Endometrial microvascular endothelial cells (primary cell): Measurements from ENCODE around the gene SNAPIN. TPM values are rescaled to one million over a fixed set of nuclear protein-coding genes. Genes with fewer than 3 reads are reported as not detected.
"Not testable (repeated sequence)": the region's sequence is repeated elsewhere in the genome, so short reads cannot be mapped to it uniquely, and the experiment has no call there.

Experiments used
- in situ Hi-C: cut with HindIII; loops from 2 replicates; pipeline ENCODE4 v1.10.0; 2017; ENCODE audit warnings: low sequenced_read_pairs, low pct_unique_long_range_greater_than_20kb; ENCODE audit errors: inconsistent ontology term
- total RNA-seq: library from RNA; depleted of rRNA; stranded (reverse); fragments of >200 nt; gene quantifications from one replicate; pipeline ENCODE4 v1.2.3, GENCODE V29; 2015; ENCODE audit errors: inconsistent ontology term

Gene SNAPIN
- total RNA-seq, 1 donor from 2014 or later: 68.6 TPM

DNA sequence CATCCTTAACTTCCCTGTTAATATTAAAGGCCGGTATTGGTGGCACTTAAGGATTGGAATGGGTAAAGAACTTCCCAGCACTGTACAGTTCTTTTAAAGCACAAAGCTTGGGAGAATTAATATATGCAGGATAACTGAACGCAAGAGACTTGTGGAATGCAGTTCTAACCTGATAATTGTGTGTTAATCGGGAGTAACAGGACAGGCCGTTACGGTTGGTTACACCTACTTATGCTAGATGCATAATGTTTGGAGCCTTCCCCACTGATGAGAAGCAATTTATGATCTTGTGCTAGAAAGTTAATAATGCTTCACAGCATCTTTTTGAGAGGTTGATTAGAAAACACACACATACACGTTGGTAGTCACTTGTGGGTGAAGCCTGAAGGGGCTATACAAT lies 17.6 kb upstream of the SNAPIN start:
- in situ Hi-C loops: no loop called here

DNA sequence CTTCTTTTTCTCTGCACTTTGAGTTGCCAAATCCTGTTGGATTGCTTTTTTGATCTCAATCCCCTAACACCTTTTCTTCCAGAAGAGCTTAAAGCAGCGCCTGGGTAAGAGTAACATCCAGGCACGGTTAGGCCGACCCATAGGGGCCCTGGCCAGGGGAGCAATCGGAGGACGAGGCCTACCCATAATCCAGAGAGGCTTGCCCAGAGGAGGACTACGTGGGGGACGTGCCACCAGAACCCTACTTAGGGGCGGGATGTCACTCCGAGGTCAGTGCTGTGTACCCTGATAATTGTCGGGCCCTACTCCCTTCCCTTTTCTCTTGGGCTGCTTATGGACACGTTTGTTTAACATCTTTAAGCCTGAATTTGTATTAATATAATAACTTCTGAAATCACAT lies 16.3 kb upstream of the SNAPIN start:
- in situ Hi-C loops: no loop called here

- in situ Hi-C loops: no loop called here
Measured at GRCh38 chr1:153643100-153643499, 15.4 kb upstream of the SNAPIN start.

GRCh38 chr1:153643816-153644215 lies 14.7 kb upstream of the SNAPIN start:
- in situ Hi-C loops: no loop called here

GRCh38 chr1:153646672-153647345 lies 11.7 kb upstream of the SNAPIN start:
- in situ Hi-C loops: no loop called here

GRCh38 chr1:153647346-153647714 lies 11.2 kb upstream of the SNAPIN start:
- in situ Hi-C loops: no loop called here

- in situ Hi-C loops: no loop called here
Measured at GRCh38 chr1:153648000-153648643, 10.4 kb upstream of the SNAPIN start.

GRCh38 chr1:153649137-153649862 lies 9.2 kb upstream of the SNAPIN start:
- in situ Hi-C loops: no loop called here

GRCh38 chr1:153649863-153650235 lies 8.7 kb upstream of the SNAPIN start:
- in situ Hi-C loops: no loop called here

DNA sequence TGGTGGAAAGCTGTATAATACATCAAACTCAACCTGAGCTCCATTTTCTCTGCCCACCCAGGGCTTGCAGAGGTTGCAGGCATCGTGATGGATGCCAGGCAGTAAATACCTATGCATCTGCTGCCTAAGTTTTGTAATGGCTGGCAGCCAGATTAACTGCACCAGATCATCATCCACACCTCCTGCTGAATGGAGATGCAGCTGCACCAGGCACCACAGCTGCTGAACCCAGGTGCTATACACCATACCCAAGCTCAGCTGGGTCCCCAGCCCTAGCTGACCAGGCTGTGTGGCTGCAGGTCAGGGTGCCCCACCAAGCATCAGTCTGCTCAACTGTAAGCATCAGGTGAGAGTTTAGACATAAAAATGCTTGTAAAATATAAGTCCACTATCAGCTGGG lies 6.7 kb upstream of the SNAPIN start:
- in situ Hi-C loops: no loop called here

- in situ Hi-C loops: no loop called here
Measured at GRCh38 chr1:153652805-153653500, 5.5 kb upstream of the SNAPIN start.

DNA sequence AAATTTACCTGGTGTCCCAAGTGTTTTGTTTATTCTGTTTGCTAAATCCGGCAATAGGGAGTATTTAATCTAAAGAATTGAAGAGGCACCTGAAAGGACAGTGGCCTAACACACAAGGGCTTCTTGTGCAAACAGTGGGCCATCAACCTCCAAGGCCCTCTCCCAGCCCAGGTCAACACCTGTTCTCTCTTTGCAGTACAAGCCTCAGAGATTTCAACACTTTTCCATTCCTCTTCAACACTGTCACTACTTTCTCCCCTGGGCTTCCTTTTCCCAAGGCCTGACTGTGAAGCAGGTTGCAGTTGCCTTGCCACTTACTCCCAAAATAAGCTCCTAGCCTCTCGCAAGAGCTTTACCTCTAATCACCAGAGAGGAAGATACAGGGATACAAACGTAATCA lies 3.2 kb upstream of the SNAPIN start:
- in situ Hi-C loops: no loop called here

GRCh38 chr1:153659175-153659534 lies 652 bp downstream of the SNAPIN start:
- in situ Hi-C loops: no loop called here

- in situ Hi-C loops: no loop called here
Measured at GRCh38 chr1:153659656-153660055, 1.2 kb downstream of the SNAPIN start.

DNA sequence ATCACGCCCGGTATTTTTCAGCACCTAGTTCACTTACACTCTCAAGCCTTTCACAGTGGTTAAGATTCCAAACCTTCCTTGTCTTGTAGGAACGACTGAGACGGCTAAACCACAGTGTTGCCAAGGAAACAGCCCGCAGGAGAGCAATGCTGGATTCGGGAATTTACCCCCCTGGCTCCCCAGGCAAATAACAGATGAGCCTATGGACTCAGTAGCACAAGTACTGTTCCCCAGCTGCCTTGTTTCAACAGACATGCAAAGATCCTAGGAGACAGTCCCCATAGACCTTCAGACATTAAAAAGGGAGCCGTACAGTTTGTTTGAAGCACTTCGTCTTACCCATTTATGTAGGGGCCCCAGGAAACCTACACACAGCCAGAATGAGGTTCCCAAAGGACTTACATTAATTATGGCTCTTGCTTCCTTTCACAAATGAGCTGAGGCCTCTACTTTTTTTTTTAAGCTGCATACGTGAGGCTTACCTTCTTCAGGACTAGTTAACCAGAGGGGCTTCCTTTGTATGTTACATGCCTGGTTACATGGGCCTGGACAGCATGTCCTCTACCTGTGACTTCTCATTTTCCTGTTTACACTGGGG lies 2.7 kb downstream of the SNAPIN start:
- in situ Hi-C loops: no loop called here

DNA sequence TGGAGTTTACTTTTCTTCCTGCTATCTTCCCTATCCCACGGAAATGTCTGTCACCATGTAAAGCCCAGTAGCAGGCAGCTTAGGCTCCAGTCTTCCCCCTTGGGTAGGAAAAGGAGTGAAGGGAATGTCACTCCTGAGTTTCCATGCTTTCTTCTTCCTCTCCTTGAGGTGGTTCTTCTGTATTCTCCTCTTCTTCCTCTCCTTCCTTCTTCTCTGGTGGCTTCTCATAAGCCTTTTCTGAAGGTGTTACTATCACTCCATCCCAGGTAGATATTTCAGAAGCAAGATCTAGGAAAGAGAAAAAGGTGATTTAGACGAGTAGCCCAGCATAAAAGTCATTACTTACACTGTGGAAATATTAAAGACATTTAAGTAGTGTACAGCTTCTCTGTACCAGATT lies 3.8 kb downstream of the SNAPIN start:
- in situ Hi-C loops: no loop called here

GRCh38 chr1:153663211-153663610 lies 4.7 kb downstream of the SNAPIN start:
- in situ Hi-C loops: no loop called here

DNA sequence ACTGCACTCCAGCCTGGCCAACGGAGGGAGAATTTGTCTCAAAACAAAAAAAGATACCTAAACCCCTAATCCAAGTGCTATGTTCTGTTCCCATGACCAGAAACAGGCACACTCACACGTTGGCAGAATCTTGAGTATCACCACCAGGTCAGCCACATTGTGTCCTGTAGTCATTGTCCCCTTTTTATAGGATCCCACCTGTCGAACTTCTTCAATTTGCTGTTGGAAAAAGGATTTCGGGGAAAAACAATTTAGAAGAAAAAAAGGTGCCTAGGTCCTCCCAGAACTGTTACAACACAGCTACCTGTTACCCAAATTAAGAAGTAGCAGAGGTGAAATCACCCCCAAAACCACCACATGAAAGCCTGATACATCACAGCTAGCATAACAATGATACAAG lies 8.9 kb downstream of the SNAPIN start:
- in situ Hi-C loops: no loop called here

- in situ Hi-C loops: not testable (repeated sequence)
Measured at GRCh38 chr1:153668672-153669071, 10.2 kb downstream of the SNAPIN start.
